IMR-90 (cell line): ENCODE results near the gene RAI14. TPM values are rescaled to one million over a fixed set of nuclear protein-coding genes. Genes with fewer than 3 reads are reported as not detected.

Experiments used
- ATAC-seq: fragments of 200-7000 bp; cut with Tn5 transposase; 2 replicates; pipeline ENCODE4 v1.9.1; 2020; ENCODE audit warnings: low read depth, mild to moderate bottlenecking, moderate library complexity
- BruUV-seq: library from RNA; stranded (reverse); fragments of 400-500 nt; replicated peaks from 2 replicates; lab custom pipeline; 2021; lab: Mats Ljungman, UMichigan
- CTCF ChIA-PET: fragments of 300-600 bp; formaldehyde crosslinking; extraction: SDS; loops from one replicate; lab custom pipeline; 2021; ENCODE audit warnings: antibody characterized with exemption; lab: Yijun Ruan, JAX
- POLR2A ChIA-PET: fragments of 300-600 bp; sonication (Branson Sonifier 250); formaldehyde crosslinking; loops from one replicate; lab custom pipeline; 2022; ENCODE audit warnings: antibody characterized with exemption; ENCODE audit not compliant: unreplicated experiment; lab: Charles Lee
- DNase-seq: peaks from one replicate; pipeline ENCODE4 v3.0.0; 2013
- H2AFZ ChIP-seq: replicated peaks from 2 replicates; pipeline ENCODE3; 2013; ENCODE audit warnings: low read length, mild to moderate bottlenecking; ENCODE audit not compliant: poor library complexity
- H2AK5ac ChIP-seq: 2 replicates; pipeline ENCODE4 v1.6.1; 2013; ENCODE audit warnings: low read depth, low read length, inconsistent platforms
- H2AK9ac ChIP-seq: replicated peaks from 2 replicates; pipeline ENCODE3; 2013; ENCODE audit warnings: mild to moderate bottlenecking, low read depth, low read length, moderate library complexity; ENCODE audit not compliant: poor library complexity
- H2BK120ac ChIP-seq: 2 replicates; pipeline ENCODE4 v1.6.1; 2013; ENCODE audit warnings: low read depth, low read length, inconsistent platforms
- H2BK15ac ChIP-seq: 3 replicates; pipeline ENCODE4 v1.6.1; 2013; ENCODE audit warnings: low read depth, low read length, inconsistent platforms
- H2BK20ac ChIP-seq: 2 replicates; pipeline ENCODE4 v1.6.1; 2013; ENCODE audit warnings: low read depth, mild to moderate bottlenecking, inconsistent platforms, low read length, moderate library complexity
- H2BK5ac ChIP-seq: 2 replicates; pipeline ENCODE4 v1.6.1; 2013; ENCODE audit warnings: mild to moderate bottlenecking, low read depth, low read length, inconsistent platforms; ENCODE audit not compliant: poor library complexity, severe bottlenecking
- H3K14ac ChIP-seq: replicated peaks from 2 replicates; pipeline ENCODE4 v1.6.1; 2013; ENCODE audit warnings: low read depth, low read length, inconsistent platforms
- H3K18ac ChIP-seq: 2 replicates; pipeline ENCODE4 v1.6.1; 2013; ENCODE audit warnings: low read depth, low read length, control low read depth
- H3K23ac ChIP-seq: 2 replicates; pipeline ENCODE4 v1.6.1; 2013; ENCODE audit warnings: low read depth, low read length, inconsistent platforms
- H3K27ac ChIP-seq: 2 replicates; pipeline ENCODE4 v1.5.1; 2013; ENCODE audit warnings: mild to moderate bottlenecking, control low read depth, low read length; ENCODE audit not compliant: insufficient read depth
- H3K27me3 ChIP-seq: 2 replicates; pipeline ENCODE4 v1.6.1; 2013; ENCODE audit warnings: low read length; ENCODE audit not compliant: control insufficient read depth, insufficient read depth
- H3K36me3 ChIP-seq: 2 replicates; pipeline ENCODE4 v1.6.1; 2013; ENCODE audit warnings: low read length, mixed read lengths; ENCODE audit not compliant: control insufficient read depth, insufficient read depth
- H3K4ac ChIP-seq: 2 replicates; pipeline ENCODE4 v1.6.1; 2013; ENCODE audit warnings: low read depth, low read length, inconsistent platforms
- H3K4me1 ChIP-seq: 2 replicates; pipeline ENCODE4 v1.6.1; 2013; ENCODE audit warnings: low read length, mixed read lengths; ENCODE audit not compliant: control insufficient read depth, insufficient read depth
- H3K4me2 ChIP-seq: 2 replicates; pipeline ENCODE4 v1.6.1; 2013; ENCODE audit warnings: low read depth, mild to moderate bottlenecking, control low read depth, low read length, moderate library complexity
- H3K4me3 ChIP-seq: 2 replicates; pipeline ENCODE4 v1.5.1; 2013; ENCODE audit warnings: low read depth, mild to moderate bottlenecking, control low read depth, low read length, moderate library complexity; ENCODE audit not compliant: insufficient read depth
- H3K56ac ChIP-seq: 2 replicates; pipeline ENCODE4 v1.6.1; 2013; ENCODE audit warnings: low read length, inconsistent platforms; ENCODE audit not compliant: insufficient read depth; ENCODE audit errors: extremely low read depth
- H3K79me1 ChIP-seq, 2 experiments: 2 replicates each; pipeline ENCODE4 v1.6.1; 2013; ENCODE audit warnings: low read length in 2 of 2, inconsistent platforms in 1 of 2, low read depth in 1 of 2
- H3K9ac ChIP-seq: 2 replicates; pipeline ENCODE4 v1.6.1; 2013; ENCODE audit warnings: low read depth, low read length, control low read depth
- H3K9me1 ChIP-seq: 2 replicates; pipeline ENCODE4 v1.6.1; 2013; ENCODE audit warnings: low read length, inconsistent platforms; ENCODE audit not compliant: insufficient read depth
- H3K9me3 ChIP-seq: 2 replicates; pipeline ENCODE4 v1.6.1; 2013; ENCODE audit warnings: low read length; ENCODE audit not compliant: control insufficient read depth, insufficient read depth
- H4K20me1 ChIP-seq: 2 replicates; pipeline ENCODE4 v1.6.1; 2013; ENCODE audit warnings: low read length, inconsistent platforms; ENCODE audit not compliant: insufficient read depth
- H4K5ac ChIP-seq: 2 replicates; pipeline ENCODE4 v1.6.1; 2013; ENCODE audit warnings: mild to moderate bottlenecking, low read depth, low read length, control low read depth
- H4K8ac ChIP-seq, 2 experiments: 2 replicates each; pipeline ENCODE4 v1.6.1; 2013; ENCODE audit warnings: low read depth in 2 of 2, low read length in 2 of 2, control low read depth in 1 of 2, inconsistent platforms in 1 of 2
- H4K91ac ChIP-seq: 2 replicates; pipeline ENCODE4 v1.6.1; 2013; ENCODE audit warnings: low read depth, low read length, inconsistent platforms; ENCODE audit not compliant: insufficient read depth
- CHD1 ChIP-seq: IDR thresholded peaks from 2 replicates; pipeline ENCODE4 v1.6.1; 2012; ENCODE audit warnings: low read depth, low read length, improper control_type of control experiment
- MAFK ChIP-seq: IDR thresholded peaks from 2 replicates; pipeline ENCODE4 v1.6.1; 2012; ENCODE audit warnings: low read depth, low read length, improper control_type of control experiment
- WGBS, 2 experiments: methylation state at CpG; one replicate each; pipeline versions ENCODE4 v1.1.5 to v1.1.7; 2013; ENCODE audit warnings: missing lambda C conversion rate in 2 of 2; ENCODE audit not compliant: insufficient read length in 1 of 2; ENCODE audit errors: extremely low coverage in 2 of 2; 5-methylcytosine and 5-hydroxymethylcytosine counted together
- dilution Hi-C: fragments of 300-500 bp; cut with HindIII; formaldehyde crosslinking; loops from one replicate; pipeline ENCODE4 v1.14.3; 2018; ENCODE audit warnings: low sequenced_read_pairs; ENCODE audit not compliant: unreplicated experiment
- in situ Hi-C: fragments of 300-500 bp; cut with MboI; formaldehyde crosslinking; loops from 3 replicates; pipeline ENCODE4 v1.14.3; 2019; ENCODE audit warnings: low sequenced_read_pairs, inconsistent platforms, mixed read lengths
- intact Hi-C: fragments of 100-400 bp; cut with micrococcal nuclease; formaldehyde crosslinking; loops from 2 replicates; pipeline ENCODE4 v1.10.0; 2022
- polyA plus RNA-seq, 3 experiments: library from polyadenylated mRNA; depleted of rRNA; stranded (reverse); fragments of >200 nt; gene quantifications; 2 replicates each; pipeline ENCODE4 v1.2.3, GENCODE V29; 2012; ENCODE audit warnings: low replicate concordance in 1 of 3
- total RNA-seq: library from RNA; depleted of rRNA; stranded (reverse); fragments of >200 nt; gene quantifications from 2 replicates; pipeline ENCODE4 v1.2.3, GENCODE V29; 2012

Gene RAI14
- total and polyA plus RNA-seq, 2 of the 4 experiments (the other 2 are of a cell fraction): 221 to 267 TPM

- H4K8ac ChIP-seq: peak overlapping the region; percentile 45 to 81; a peak in 2 of 4 replicates
- peak overlapping the region; percentile 61; the same call in 1 of the 2 replicates for H3K23ac ChIP-seq
- TF ChIP-seq MAFK (no peak), CHD1 (no peak)
- peak overlapping the region; percentile 48 for H3K14ac ChIP-seq
- H3K4me2 ChIP-seq: no peak overlapping the region
- no peak overlapping the region for H3K4me3 ChIP-seq
- H3K56ac ChIP-seq: no peak overlapping the region
- H3K36me3 ChIP-seq: peaks cover 19% of the 10 kb centered on the region
- DNase-seq: no peak
- ChIA-PET POLR2A (interaction anchor here (0.6 to 1.0 kb wide), 2 partner anchors 58 to 1922 kb away, joined by 3 to 13 read pairs; no protein-coding TSS in a partner anchor), CTCF (interaction anchor here (0.6 to 1.2 kb wide), 3 partner anchors 11 to 39 kb away, joined by 3 to 5 read pairs (median 5); no protein-coding TSS in a partner anchor)
- peaks cover 28% of the 10 kb centered on the region for H3K4me1 ChIP-seq
- H3K4ac ChIP-seq: peak overlapping the region; percentile 45; the same call in 1 of the 2 replicates
- H2BK5ac ChIP-seq: peak overlapping the region; percentile 71
- peak overlapping the region; percentile 45; the same call in 1 of the 2 replicates for H2BK120ac ChIP-seq
- peak overlapping the region; percentile 29; the same call in 1 of the 2 replicates for H4K91ac ChIP-seq
- H2BK20ac ChIP-seq: peak overlapping the region; percentile 44
- no peak overlapping the region for H3K9ac ChIP-seq
- no peak overlapping the region for H2AFZ ChIP-seq
- dilution Hi-C loops (no loop called here), intact Hi-C loops (no loop called here), in situ Hi-C loops (no loop called here)
- peak overlapping the region; percentile 7; the same call in 1 of the 2 replicates for H4K5ac ChIP-seq
- H3K18ac ChIP-seq: peak overlapping the region; percentile 5
- H3K27me3 ChIP-seq: no peaks in the 10 kb centered on the region
- H3K27ac ChIP-seq: peak overlapping the region; percentile 89
- H3K9me1 ChIP-seq: peaks cover 21% of the 10 kb centered on the region
- peak overlapping the region; percentile 61; the same call in 1 of the 2 replicates for H2AK5ac ChIP-seq
- H3K79me1 ChIP-seq: peaks cover 6 to 68% of the 10 kb centered on the region in 2 experiments
- no peaks in the 10 kb centered on the region for H3K9me3 ChIP-seq
- WGBS, 2 experiments: no CpG with 5 or more reads among the region's 2 CpGs
- no peak overlapping the region for H2AK9ac ChIP-seq
- H4K20me1 ChIP-seq: peaks cover 60% of the 10 kb centered on the region
- no peak for ATAC-seq
- no TSS peak for BruUV-seq
- peak overlapping the region; percentile 72; the same call in 1 of the 3 replicates for H2BK15ac ChIP-seq
These were observed 52.6 kb downstream of the RAI14 start for GRCh38 chr5:34708777-34709176.
